ENCODE data around the gene OTOP3. TPM values are rescaled to one million over a fixed set of nuclear protein-coding genes. Genes with fewer than 3 reads are reported as not detected.

OTOP3 gene
- total RNA-seq, 6 donors from 2014 or later: not detected

DNA sequence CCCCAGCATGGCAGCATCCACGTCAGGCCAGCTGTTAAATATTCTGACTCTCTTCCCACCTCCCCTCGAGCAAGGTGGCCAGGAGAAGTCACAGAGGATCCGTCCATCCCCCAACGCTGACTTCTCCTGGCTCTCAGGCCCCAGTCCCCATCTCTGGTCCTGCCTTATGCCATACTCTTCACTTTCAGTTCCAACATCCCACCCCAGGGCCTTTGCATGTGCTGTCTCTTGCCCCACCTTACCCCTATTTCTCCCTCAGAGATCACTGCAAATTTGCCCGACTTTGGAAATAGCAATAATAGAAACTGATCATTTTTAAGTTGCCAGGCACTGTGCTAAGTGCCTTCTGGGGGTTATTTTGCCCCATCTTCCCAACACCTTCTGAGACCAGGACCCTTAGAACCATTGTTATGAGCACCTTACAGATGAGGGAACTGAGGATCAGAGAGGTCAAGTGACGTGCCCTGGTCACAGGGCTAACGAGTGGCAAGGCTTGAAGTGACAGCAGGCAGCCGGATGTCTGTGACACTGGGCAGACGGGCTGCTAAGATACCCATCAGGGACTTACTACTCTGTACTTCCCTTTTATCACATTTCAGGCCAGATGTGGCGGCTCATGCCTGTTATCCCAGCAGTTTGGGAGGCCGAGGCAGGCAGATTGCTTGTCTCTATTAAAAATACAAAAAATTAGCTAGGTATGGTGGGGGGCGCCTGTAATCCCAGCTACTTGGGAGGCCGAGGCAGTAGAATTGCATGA, 19.1 kb downstream of the OTOP3 start:
- H3K27me3 ChIP-seq: no peaks in the 10 kb centered on the region
- H3K27ac ChIP-seq: no peak overlapping the region
- no peaks in the 10 kb centered on the region for H3K4me1 ChIP-seq
- H3K4me3 ChIP-seq: no peak overlapping the region
- ATAC-seq (ENCODE audit: low FRiP score in 2 of 2) (no peak), DNase-seq (no peak)
- TF ChIP-seq, protein P1, sequence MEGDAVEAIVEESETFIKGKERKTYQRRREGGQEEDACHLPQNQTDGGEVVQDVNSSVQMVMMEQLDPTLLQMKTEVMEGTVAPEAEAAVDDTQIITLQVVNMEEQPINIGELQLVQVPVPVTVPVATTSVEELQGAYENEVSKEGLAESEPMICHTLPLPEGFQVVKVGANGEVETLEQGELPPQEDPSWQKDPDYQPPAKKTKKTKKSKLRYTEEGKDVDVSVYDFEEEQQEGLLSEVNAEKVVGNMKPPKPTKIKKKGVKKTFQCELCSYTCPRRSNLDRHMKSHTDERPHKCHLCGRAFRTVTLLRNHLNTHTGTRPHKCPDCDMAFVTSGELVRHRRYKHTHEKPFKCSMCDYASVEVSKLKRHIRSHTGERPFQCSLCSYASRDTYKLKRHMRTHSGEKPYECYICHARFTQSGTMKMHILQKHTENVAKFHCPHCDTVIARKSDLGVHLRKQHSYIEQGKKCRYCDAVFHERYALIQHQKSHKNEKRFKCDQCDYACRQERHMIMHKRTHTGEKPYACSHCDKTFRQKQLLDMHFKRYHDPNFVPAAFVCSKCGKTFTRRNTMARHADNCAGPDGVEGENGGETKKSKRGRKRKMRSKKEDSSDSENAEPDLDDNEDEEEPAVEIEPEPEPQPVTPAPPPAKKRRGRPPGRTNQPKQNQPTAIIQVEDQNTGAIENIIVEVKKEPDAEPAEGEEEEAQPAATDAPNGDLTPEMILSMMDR (IDR thresholded peaks at IDR 0.05): no peak
- no peak for TF ChIP-seq POLR2AphosphoS5 (IDR thresholded peaks at IDR 0.05)
- TF ChIP-seq POLR2A (IDR thresholded peaks at IDR 0.05): no peak
- TF ChIP-seq EP300 (IDR thresholded peaks at IDR 0.05): no peak
- peaks cover 0 to 43% (median 5%) of the 10 kb centered on the region in 4 donors for H3K36me3 ChIP-seq
- peaks cover 0 to 8% (median 0%) of the 10 kb centered on the region in 4 donors for H3K9me3 ChIP-seq
- WGBS, 2 donors: 68 to 70% methylated on average over 13 of the region's 13 CpGs

DNA sequence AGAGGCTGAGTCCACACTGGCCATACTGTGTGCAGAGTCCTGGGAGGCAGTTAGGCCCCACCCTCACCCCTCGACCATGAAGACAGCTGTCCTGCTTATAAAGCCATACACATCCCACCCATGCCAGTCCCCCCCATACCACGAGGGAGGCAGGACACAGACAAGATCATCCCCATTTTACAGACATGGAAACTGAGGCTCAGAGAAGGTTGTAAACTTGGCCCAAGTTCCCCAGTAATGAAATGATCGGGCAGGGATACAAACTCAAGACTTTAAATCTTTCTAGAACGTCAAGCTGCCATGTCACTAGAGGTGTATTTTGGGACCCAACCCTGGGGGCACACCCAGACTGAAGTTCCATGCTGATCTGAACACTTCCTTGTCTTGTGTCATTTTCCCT, 20.4 kb downstream of the OTOP3 start:
- DNase-seq (no peak), ATAC-seq (ENCODE audit: low FRiP score in 2 of 2) (no peak)
- Histone ChIP-seq H3K9me3 (peaks cover 0 to 8% (median 0%) of the 10 kb centered on the region in 4 donors), H3K4me1 (peaks cover 0 to 1% (median under 1%) of the 10 kb centered on the region in 4 donors), H3K27me3 (no peaks in the 10 kb centered on the region), H3K27ac (no peak overlapping the region), H3K36me3 (peaks cover 0 to 52% (median 5%) of the 10 kb centered on the region in 4 donors), H3K4me3 (no peak overlapping the region)
- WGBS, 2 donors: 80 to 85% methylated on average over 3 to 4 of the region's 4 CpGs
- TF ChIP-seq, protein P1 (IDR thresholded peaks at IDR 0.05): no peak
- TF ChIP-seq POLR2AphosphoS5 (IDR thresholded peaks at IDR 0.05): no peak
- no peak for TF ChIP-seq POLR2A (IDR thresholded peaks at IDR 0.05)
- no peak for TF ChIP-seq EP300 (IDR thresholded peaks at IDR 0.05)

DNA sequence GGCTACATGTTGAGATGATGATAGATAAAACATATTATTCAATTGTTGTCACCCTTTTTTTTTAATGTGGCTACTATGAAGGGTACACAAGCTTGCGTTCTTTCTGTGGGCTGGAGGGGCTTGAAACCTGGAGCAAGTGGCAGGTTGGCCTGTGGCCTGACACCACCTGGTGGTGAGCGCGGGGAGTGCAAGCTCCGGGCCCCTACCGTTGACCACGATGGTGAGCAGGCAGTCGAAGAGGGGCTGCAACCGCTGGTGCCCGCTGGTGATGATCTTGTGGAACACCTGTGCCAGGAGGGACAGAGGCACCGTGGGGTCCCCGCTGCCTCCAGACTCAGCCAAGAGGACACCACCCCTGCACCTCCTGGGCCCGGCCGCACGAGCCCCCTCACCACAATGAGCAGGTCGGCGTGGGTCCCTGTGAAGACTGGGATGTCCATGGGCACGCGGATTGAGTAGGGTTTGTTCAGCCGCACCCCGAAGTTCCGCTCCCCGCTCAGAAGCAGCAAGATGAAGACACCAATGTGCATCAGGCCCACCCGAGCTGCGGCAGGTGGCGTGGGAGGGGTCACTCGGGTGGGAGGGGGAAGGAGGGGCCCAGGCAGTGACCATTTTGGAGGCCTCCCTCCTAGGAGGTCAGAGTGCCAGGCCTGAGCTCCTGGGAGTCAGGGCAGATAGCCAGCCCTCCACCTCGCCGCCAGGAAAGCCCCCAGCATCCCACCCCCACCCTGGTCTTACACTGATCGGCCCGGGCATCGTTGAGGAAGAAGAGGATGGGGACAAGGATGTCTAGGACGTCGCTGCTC, 22.4 kb downstream of the OTOP3 start:
- Histone ChIP-seq H3K27ac (no peak overlapping the region), H3K36me3 (peaks cover 0 to 50% (median 5%) of the 10 kb centered on the region in 4 donors), H3K4me1 (peaks cover 3 to 11% (median 7%) of the 10 kb centered on the region in 4 donors), H3K9me3 (peaks cover 0 to 8% (median 0%) of the 10 kb centered on the region in 4 donors), H3K4me3 (no peak overlapping the region), H3K27me3 (no peaks in the 10 kb centered on the region)
- ATAC-seq (ENCODE audit: low FRiP score in 2 of 2): peak; percentile 13 to 69
- peak; percentile 72 to 96 for DNase-seq
- WGBS, 2 donors: 61 to 62% methylated on average over 18 to 33 of the region's 33 CpGs
- TF ChIP-seq, protein P1 (IDR thresholded peaks at IDR 0.05): peak; percentile 88 to 95 (median 94)
- TF ChIP-seq POLR2A (IDR thresholded peaks at IDR 0.05): no peak

DNA sequence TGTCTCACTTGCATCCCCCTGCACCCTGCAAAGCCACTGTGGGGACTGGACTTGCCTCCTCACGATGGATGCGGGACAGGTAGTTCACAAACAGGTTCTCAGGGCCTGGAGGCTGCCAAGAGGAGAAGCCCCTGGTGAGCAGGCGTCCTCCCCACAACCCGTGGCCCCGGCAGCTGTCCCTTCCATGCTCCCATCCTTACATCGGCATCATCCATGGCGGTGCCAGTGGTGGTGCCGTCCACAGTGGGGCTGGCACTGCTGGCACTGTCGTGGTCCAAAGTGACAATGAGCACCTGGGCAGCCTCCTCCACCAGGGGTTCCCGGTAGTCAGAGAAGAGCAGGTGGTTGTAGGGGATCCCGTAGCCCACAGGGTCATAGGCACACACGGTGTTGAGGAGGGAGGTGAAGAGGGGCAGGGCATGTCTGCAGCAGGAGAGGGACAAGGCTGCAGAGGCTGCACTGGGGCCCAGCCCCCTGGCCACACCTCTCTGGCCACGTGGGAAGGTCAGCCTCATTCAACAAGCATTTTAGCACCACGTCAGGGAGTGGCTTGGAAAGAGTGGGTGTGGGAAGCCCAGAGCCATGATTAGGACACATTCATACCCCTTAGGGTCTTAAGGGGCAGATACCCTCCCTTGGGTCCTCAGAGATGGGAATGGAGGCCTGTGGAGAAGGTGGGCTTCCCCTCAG, 24.3 kb downstream of the OTOP3 start:
- WGBS, 2 donors: 15 to 84% methylated on average over 2 to 14 of the region's 14 CpGs
- no peak overlapping the region for H3K4me3 ChIP-seq
- peaks cover 3 to 11% (median 7%) of the 10 kb centered on the region in 4 donors for H3K4me1 ChIP-seq
- no peak overlapping the region for H3K27ac ChIP-seq
- H3K36me3 ChIP-seq: peaks cover 0 to 40% (median 5%) of the 10 kb centered on the region in 4 donors
- no peak for TF ChIP-seq POLR2A (IDR thresholded peaks at IDR 0.05)
- no peak for TF ChIP-seq POLR2AphosphoS5 (IDR thresholded peaks at IDR 0.05)
- no peak for TF ChIP-seq EP300 (IDR thresholded peaks at IDR 0.05)
- TF ChIP-seq, protein P1 (IDR thresholded peaks at IDR 0.05): no peak
- ATAC-seq (ENCODE audit: low FRiP score in 2 of 2) (no peak), DNase-seq (peak in 1 of 2 donors; percentile 61)
- H3K9me3 ChIP-seq: peaks cover 0 to 8% (median 0%) of the 10 kb centered on the region in 4 donors
- no peaks in the 10 kb centered on the region for H3K27me3 ChIP-seq
